Measurements from ENCODE around the gene LINGO1. TPM values are rescaled to one million over a fixed set of nuclear protein-coding genes. Genes with fewer than 3 reads are reported as not detected.

The LINGO1 gene
- total and polyA plus RNA-seq, 4 donors, result 0.50 to 1.6 (median 0.75) TPM; not detected in 1

DNA sequence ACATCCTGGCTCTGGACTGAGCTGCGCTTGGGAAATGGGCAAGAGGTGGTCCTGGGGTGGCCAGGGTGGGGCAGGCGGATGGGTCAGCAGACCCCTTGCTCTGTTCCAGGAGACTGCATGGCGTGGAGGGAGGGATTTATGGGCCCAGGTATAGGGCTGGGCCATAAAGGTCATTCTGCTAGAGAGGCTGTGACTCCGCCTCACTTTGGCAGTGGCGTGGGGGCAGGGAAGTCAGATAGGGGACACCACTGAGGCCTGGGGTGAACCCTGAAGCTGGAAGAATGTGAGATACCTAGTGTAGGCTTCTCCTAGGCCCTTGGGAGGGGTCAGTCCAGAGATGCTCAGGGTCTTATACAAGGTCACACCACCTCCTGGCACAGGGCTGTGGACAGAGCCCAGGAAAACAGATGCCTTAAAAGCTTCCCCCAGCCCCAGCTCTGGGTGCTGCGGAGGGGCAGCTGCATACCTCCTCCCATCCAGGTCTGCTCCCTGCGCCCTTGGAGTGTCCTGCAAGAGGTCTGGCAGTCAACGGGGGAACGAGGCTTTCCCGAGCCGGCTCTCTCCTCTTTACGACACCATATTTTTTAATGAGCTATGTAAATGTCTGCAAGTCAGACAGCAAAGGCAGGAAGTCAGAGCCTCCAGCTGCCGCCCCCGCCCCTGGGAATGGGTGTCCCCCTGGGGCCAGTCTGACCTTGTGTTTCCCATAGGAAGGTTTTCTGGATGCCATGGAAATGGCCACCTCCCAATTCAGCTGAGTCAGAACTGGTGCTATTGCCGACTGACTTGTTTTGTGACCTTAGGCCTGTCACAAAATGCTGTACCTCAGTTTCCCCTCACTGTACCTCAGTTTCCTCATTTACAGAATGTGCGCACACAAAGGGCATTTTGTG, 26.3 kb downstream of the LINGO1 start:
- DNase-seq (ENCODE audit: low spot score), result no peak
- TF ChIP-seq, protein P1, sequence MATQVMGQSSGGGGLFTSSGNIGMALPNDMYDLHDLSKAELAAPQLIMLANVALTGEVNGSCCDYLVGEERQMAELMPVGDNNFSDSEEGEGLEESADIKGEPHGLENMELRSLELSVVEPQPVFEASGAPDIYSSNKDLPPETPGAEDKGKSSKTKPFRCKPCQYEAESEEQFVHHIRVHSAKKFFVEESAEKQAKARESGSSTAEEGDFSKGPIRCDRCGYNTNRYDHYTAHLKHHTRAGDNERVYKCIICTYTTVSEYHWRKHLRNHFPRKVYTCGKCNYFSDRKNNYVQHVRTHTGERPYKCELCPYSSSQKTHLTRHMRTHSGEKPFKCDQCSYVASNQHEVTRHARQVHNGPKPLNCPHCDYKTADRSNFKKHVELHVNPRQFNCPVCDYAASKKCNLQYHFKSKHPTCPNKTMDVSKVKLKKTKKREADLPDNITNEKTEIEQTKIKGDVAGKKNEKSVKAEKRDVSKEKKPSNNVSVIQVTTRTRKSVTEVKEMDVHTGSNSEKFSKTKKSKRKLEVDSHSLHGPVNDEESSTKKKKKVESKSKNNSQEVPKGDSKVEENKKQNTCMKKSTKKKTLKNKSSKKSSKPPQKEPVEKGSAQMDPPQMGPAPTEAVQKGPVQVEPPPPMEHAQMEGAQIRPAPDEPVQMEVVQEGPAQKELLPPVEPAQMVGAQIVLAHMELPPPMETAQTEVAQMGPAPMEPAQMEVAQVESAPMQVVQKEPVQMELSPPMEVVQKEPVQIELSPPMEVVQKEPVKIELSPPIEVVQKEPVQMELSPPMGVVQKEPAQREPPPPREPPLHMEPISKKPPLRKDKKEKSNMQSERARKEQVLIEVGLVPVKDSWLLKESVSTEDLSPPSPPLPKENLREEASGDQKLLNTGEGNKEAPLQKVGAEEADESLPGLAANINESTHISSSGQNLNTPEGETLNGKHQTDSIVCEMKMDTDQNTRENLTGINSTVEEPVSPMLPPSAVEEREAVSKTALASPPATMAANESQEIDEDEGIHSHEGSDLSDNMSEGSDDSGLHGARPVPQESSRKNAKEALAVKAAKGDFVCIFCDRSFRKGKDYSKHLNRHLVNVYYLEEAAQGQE (IDR thresholded peaks at IDR 0.05), result no peak
- TF ChIP-seq RXRA (IDR thresholded peaks at IDR 0.05) (no peak), YY1 (IDR thresholded peaks at IDR 0.05) (no peak), FOXA1 (IDR thresholded peaks at IDR 0.05) (no peak), HNF4A (conservative IDR thresholded peaks at IDR 0.05) (no peak), SP1 (IDR thresholded peaks at IDR 0.05) (no peak), TAF1 (conservative IDR thresholded peaks at IDR 0.05) (no peak), GABPA (IDR thresholded peaks at IDR 0.05 in 1 of 2, conservative IDR thresholded peaks at IDR 0.05 in 1 of 2) (no peak), FOXA2 (IDR thresholded peaks at IDR 0.05) (no peak)
- TF ChIP-seq, protein P2, sequence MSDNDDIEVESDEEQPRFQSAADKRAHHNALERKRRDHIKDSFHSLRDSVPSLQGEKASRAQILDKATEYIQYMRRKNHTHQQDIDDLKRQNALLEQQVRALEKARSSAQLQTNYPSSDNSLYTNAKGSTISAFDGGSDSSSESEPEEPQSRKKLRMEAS (IDR thresholded peaks at IDR 0.05), result no peak
- TF ChIP-seq, protein P3, sequence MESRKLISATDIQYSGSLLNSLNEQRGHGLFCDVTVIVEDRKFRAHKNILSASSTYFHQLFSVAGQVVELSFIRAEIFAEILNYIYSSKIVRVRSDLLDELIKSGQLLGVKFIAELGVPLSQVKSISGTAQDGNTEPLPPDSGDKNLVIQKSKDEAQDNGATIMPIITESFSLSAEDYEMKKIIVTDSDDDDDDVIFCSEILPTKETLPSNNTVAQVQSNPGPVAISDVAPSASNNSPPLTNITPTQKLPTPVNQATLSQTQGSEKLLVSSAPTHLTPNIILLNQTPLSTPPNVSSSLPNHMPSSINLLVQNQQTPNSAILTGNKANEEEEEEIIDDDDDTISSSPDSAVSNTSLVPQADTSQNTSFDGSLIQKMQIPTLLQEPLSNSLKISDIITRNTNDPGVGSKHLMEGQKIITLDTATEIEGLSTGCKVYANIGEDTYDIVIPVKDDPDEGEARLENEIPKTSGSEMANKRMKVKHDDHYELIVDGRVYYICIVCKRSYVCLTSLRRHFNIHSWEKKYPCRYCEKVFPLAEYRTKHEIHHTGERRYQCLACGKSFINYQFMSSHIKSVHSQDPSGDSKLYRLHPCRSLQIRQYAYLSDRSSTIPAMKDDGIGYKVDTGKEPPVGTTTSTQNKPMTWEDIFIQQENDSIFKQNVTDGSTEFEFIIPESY (IDR thresholded peaks at IDR 0.05), result no peak
- TF ChIP-seq, protein P4, sequence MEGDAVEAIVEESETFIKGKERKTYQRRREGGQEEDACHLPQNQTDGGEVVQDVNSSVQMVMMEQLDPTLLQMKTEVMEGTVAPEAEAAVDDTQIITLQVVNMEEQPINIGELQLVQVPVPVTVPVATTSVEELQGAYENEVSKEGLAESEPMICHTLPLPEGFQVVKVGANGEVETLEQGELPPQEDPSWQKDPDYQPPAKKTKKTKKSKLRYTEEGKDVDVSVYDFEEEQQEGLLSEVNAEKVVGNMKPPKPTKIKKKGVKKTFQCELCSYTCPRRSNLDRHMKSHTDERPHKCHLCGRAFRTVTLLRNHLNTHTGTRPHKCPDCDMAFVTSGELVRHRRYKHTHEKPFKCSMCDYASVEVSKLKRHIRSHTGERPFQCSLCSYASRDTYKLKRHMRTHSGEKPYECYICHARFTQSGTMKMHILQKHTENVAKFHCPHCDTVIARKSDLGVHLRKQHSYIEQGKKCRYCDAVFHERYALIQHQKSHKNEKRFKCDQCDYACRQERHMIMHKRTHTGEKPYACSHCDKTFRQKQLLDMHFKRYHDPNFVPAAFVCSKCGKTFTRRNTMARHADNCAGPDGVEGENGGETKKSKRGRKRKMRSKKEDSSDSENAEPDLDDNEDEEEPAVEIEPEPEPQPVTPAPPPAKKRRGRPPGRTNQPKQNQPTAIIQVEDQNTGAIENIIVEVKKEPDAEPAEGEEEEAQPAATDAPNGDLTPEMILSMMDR (IDR thresholded peaks at IDR 0.05; ENCODE audit: low read depth, low read length, missing input control), result no peak
- Histone ChIP-seq H3K9ac (ENCODE audit: low read depth in 1 of 2, low read length in 2 of 2) (no peak overlapping the region), H3K27ac (ENCODE audit: low read depth in 1 of 2, low read length in 2 of 2) (no peak overlapping the region), H3K36me3 (ENCODE audit: control insufficient read depth in 4 of 4, insufficient read depth in 3 of 4, low read depth in 1 of 4, low read length in 3 of 4) (no peaks in the 10 kb centered on the region), H3K4me3 (ENCODE audit: low read depth in 1 of 3, low read length in 3 of 3) (no peak overlapping the region), H3K4me1 (ENCODE audit: control insufficient read depth in 4 of 4, insufficient read depth in 4 of 4, low read length in 3 of 4) (no peaks in the 10 kb centered on the region), H3K27me3 (ENCODE audit: control insufficient read depth in 4 of 4, insufficient read depth in 4 of 4, low read length in 3 of 4) (no peaks in the 10 kb centered on the region), H3K9me3 (ENCODE audit: control insufficient read depth in 4 of 4, low read length in 3 of 4) (no peaks in the 10 kb centered on the region)
- 78% methylated on average over 16 of the region's 16 CpGs for WGBS

DNA sequence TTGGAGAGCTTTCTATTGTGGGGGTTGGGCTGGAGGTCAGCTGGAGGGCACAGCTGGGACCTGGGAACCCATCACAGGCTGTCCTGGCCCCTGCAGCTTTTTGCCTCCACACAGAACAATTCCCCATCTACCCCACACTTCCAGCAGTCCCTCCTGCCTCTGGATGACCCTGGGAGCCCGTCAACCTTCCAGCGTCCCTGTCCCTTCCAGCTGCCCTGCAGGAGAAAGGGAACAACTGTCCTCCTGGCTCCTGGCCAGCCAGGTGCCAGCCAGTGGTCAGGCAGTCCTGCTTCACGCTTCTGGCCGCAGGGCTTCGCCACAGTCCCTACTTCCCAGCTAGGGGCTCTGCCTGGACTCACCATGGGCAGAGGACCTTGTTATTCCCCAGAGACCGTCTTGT, 27.2 kb downstream of the LINGO1 start:
- H3K9ac ChIP-seq (ENCODE audit: low read depth in 1 of 2, low read length in 2 of 2), result no peak overlapping the region
- no peaks in the 10 kb centered on the region for H3K4me1 ChIP-seq (ENCODE audit: control insufficient read depth in 4 of 4, insufficient read depth in 4 of 4, low read length in 3 of 4)
- TF ChIP-seq JUND (IDR thresholded peaks at IDR 0.05) (no peak), HNF4A (conservative IDR thresholded peaks at IDR 0.05) (no peak), HNF4G (IDR thresholded peaks at IDR 0.05) (no peak)
- no peak overlapping the region for H3K4me3 ChIP-seq (ENCODE audit: low read depth in 1 of 3, low read length in 3 of 3)
- H3K27me3 ChIP-seq (ENCODE audit: control insufficient read depth in 4 of 4, insufficient read depth in 4 of 4, low read length in 3 of 4), result no peaks in the 10 kb centered on the region
- no peak overlapping the region for H3K27ac ChIP-seq (ENCODE audit: low read depth in 1 of 2, low read length in 2 of 2)
- H3K36me3 ChIP-seq (ENCODE audit: control insufficient read depth in 4 of 4, insufficient read depth in 3 of 4, low read depth in 1 of 4, low read length in 3 of 4), result no peaks in the 10 kb centered on the region
- DNase-seq (ENCODE audit: low spot score), result no peak
- H3K9me3 ChIP-seq (ENCODE audit: control insufficient read depth in 4 of 4, low read length in 3 of 4), result no peaks in the 10 kb centered on the region
- 83% methylated on average over 6 of the region's 6 CpGs for WGBS

All from liver (tissue), 9 donors.